DOHH2 (cell line): ENCODE data around the gene ARMC8.

ENCODE experiments used
- H3F3A ChIP-seq: fragments of 200-600 bp; sonication (generic), shearing (Covaris generic); 2 replicates; pipeline ENCODE4 v1.6.0; 2016; ENCODE audit warnings: antibody characterized with exemption, mild to moderate bottlenecking; ENCODE audit not compliant: control insufficient read depth, insufficient read depth
- H3K27ac ChIP-seq: fragments of 200-600 bp; sonication (generic); 2 replicates; pipeline ENCODE4 v1.5.1; 2014; ENCODE audit warnings: low read depth, mild to moderate bottlenecking, low read length, moderate library complexity
- H3K27me3 ChIP-seq: fragments of 200-600 bp; sonication (generic); 2 replicates; pipeline ENCODE4 v1.6.1; 2014; ENCODE audit warnings: mild to moderate bottlenecking, low read length, mixed read lengths; ENCODE audit not compliant: control insufficient read depth
- H3K36me3 ChIP-seq: fragments of 200-600 bp; sonication (generic); 2 replicates; pipeline ENCODE4 v1.6.1; 2014; ENCODE audit warnings: mild to moderate bottlenecking, low read length, moderate library complexity, mixed read lengths; ENCODE audit not compliant: control insufficient read depth
- H3K4me1 ChIP-seq: fragments of 200-600 bp; sonication (generic); 2 replicates; pipeline ENCODE4 v1.6.1; 2014; ENCODE audit warnings: mild to moderate bottlenecking, low read length, mixed read lengths; ENCODE audit not compliant: control insufficient read depth
- H3K4me2 ChIP-seq: fragments of 200-600 bp; sonication (generic); 2 replicates; pipeline ENCODE4 v1.6.0; 2014; ENCODE audit warnings: mild to moderate bottlenecking, low read length, moderate library complexity
- H3K4me3 ChIP-seq: fragments of 200-600 bp; sonication (generic); 2 replicates; pipeline ENCODE4 v1.5.1; 2014; ENCODE audit warnings: mild to moderate bottlenecking, low read length, mixed read lengths
- H3K79me2 ChIP-seq: fragments of 200-600 bp; sonication (generic); 2 replicates; pipeline ENCODE4 v1.6.1; 2014; ENCODE audit warnings: mild to moderate bottlenecking, low read length, mixed read lengths; ENCODE audit not compliant: control insufficient read depth
- H3K9me2 ChIP-seq: fragments of 200-600 bp; sonication (generic); replicated peaks from 2 replicates; pipeline ENCODE4 v1.6.1; 2014; ENCODE audit warnings: mild to moderate bottlenecking, low read length, mixed read lengths; ENCODE audit not compliant: control insufficient read depth
- H3K9me3 ChIP-seq: fragments of 200-600 bp; sonication (generic); 2 replicates; pipeline ENCODE4 v1.6.1; 2014; ENCODE audit warnings: antibody characterized with exemption, low read length, mixed read lengths; ENCODE audit not compliant: control insufficient read depth, insufficient read depth
- H4K20me1 ChIP-seq: fragments of 200-600 bp; sonication (generic); 2 replicates; pipeline ENCODE4 v1.6.0; 2014; ENCODE audit warnings: low read depth, mild to moderate bottlenecking, antibody characterized with exemption, low read length, moderate library complexity; ENCODE audit not compliant: control insufficient read depth, insufficient read depth
- CTCF ChIP-seq: fragments of 200-600 bp; sonication (generic); IDR thresholded peaks from one replicate; pipeline ENCODE4 v1.5.1; 2014; ENCODE audit warnings: antibody characterized with exemption, mild to moderate bottlenecking, low read depth, low read length; ENCODE audit not compliant: poor library complexity, severe bottlenecking
- EZH2phosphoT487 ChIP-seq: fragments of 200-600 bp; sonication (generic); IDR thresholded peaks from 2 replicates; pipeline ENCODE4 v1.6.1; 2017; ENCODE audit warnings: borderline replicate concordance, mild to moderate bottlenecking, antibody characterized with exemption, low read length, moderate library complexity, mixed read lengths

ARMC8 gene

GRCh38 chr3:138338244-138338643 lies 151.1 kb downstream of the ARMC8 start:
- H3K9me2 ChIP-seq: no peaks in the 10 kb centered on the region
- no peaks in the 10 kb centered on the region for H3F3A ChIP-seq
- no peak for TF ChIP-seq CTCF
- TF ChIP-seq EZH2phosphoT487: no peak
- H3K4me1 ChIP-seq: no peaks in the 10 kb centered on the region
- H3K79me2 ChIP-seq: no peaks in the 10 kb centered on the region
- peaks cover 29% of the 10 kb centered on the region for H3K27me3 ChIP-seq
- H3K9me3 ChIP-seq: no peaks in the 10 kb centered on the region
- no peak overlapping the region for H3K4me2 ChIP-seq
- H4K20me1 ChIP-seq: no peaks in the 10 kb centered on the region
- H3K4me3 ChIP-seq: no peak overlapping the region
- H3K36me3 ChIP-seq: no peaks in the 10 kb centered on the region
- no peak overlapping the region for H3K27ac ChIP-seq

GRCh38 chr3:138338811-138339210 lies 151.7 kb downstream of the ARMC8 start:
- H4K20me1 ChIP-seq: no peaks in the 10 kb centered on the region
- H3K4me2 ChIP-seq: no peak overlapping the region
- H3K4me1 ChIP-seq: no peaks in the 10 kb centered on the region
- no peaks in the 10 kb centered on the region for H3K79me2 ChIP-seq
- no peak overlapping the region for H3K4me3 ChIP-seq
- no peaks in the 10 kb centered on the region for H3F3A ChIP-seq
- no peak for TF ChIP-seq CTCF
- no peak for TF ChIP-seq EZH2phosphoT487
- H3K27ac ChIP-seq: no peak overlapping the region
- no peaks in the 10 kb centered on the region for H3K9me2 ChIP-seq
- peaks cover 29% of the 10 kb centered on the region for H3K27me3 ChIP-seq
- no peaks in the 10 kb centered on the region for H3K36me3 ChIP-seq
- no peaks in the 10 kb centered on the region for H3K9me3 ChIP-seq

- no peak overlapping the region for H3K27ac ChIP-seq
- H3F3A ChIP-seq: no peaks in the 10 kb centered on the region
- no peaks in the 10 kb centered on the region for H3K9me3 ChIP-seq
- no peaks in the 10 kb centered on the region for H3K36me3 ChIP-seq
- no peaks in the 10 kb centered on the region for H3K4me1 ChIP-seq
- no peak overlapping the region for H3K4me3 ChIP-seq
- peaks cover 14% of the 10 kb centered on the region for H3K27me3 ChIP-seq
- H4K20me1 ChIP-seq: no peaks in the 10 kb centered on the region
- H3K9me2 ChIP-seq: no peaks in the 10 kb centered on the region
- H3K79me2 ChIP-seq: no peaks in the 10 kb centered on the region
- H3K4me2 ChIP-seq: no peak overlapping the region
- TF ChIP-seq EZH2phosphoT487 (no peak), CTCF (no peak)
Measured at GRCh38 chr3:138340511-138340910, 153.4 kb downstream of the ARMC8 start.

- Histone ChIP-seq H4K20me1 (no peaks in the 10 kb centered on the region), H3K9me2 (no peaks in the 10 kb centered on the region), H3K4me3 (no peak overlapping the region), H3K4me2 (no peak overlapping the region), H3K27ac (no peak overlapping the region), H3K4me1 (no peaks in the 10 kb centered on the region), H3K9me3 (no peaks in the 10 kb centered on the region), H3F3A (no peaks in the 10 kb centered on the region), H3K36me3 (no peaks in the 10 kb centered on the region), H3K79me2 (no peaks in the 10 kb centered on the region), H3K27me3 (peaks cover 10% of the 10 kb centered on the region)
- TF ChIP-seq EZH2phosphoT487: no peak
- no peak for TF ChIP-seq CTCF
Measured at GRCh38 chr3:138344754-138345153, 157.7 kb downstream of the ARMC8 start.
